ENCODE data around the gene ZNF865. TPM values are rescaled to one million over a fixed set of nuclear protein-coding genes. Genes with fewer than 3 reads are reported as not detected.
"Not testable (repeated sequence)": the region's sequence is repeated elsewhere in the genome, so short reads cannot be mapped to it uniquely, and the experiment has no call there.

Gene ZNF865
- total and polyA plus RNA-seq, 2 donors (not counting 1 experiment from before 2014, with no cell fraction given): 1.2 TPM

DNA sequence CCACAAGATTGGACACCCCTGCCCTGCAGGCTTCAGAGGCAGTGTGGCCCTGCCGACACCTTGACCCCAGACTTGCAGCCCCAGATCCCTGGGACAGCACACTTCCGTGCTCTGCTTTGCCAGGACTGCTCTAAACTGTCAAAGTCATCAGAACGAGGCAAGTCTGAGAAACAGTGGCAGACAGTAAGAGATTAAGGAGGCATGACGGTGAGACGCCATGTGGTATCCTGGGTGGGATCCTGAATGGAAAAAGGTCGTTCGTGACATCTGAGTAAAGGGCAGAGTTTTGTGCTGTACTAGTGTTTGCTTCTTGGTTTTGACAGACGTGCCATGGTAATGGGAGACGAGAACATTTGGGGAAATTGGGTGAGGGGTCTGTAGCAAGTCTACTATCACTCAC lies 38.6 kb upstream of the ZNF865 start:
- Histone ChIP-seq H3K9ac (ENCODE audit: insufficient read depth, low read length) (no peak overlapping the region), H3K9me3 (ENCODE audit: control insufficient read depth, insufficient read depth, low read depth, low read length) (no peaks in the 10 kb centered on the region), H3K4me3 (replicated peaks in 1 of 4; ENCODE audit: control extremely low read depth in 1 of 4, insufficient read depth in 1 of 4, low read depth in 3 of 4, low read length in 4 of 4) (no peak overlapping the region), H3K27ac (ENCODE audit: insufficient read depth, low read length) (no peak overlapping the region), H3K79me2 (ENCODE audit: control insufficient read depth, insufficient read depth, low read length) (no peaks in the 10 kb centered on the region), H3K4me2 (ENCODE audit: extremely low read depth, insufficient read depth, low read length) (no peak overlapping the region), H3K27me3 (ENCODE audit: control insufficient read depth, insufficient read depth, low read length) (no peaks in the 10 kb centered on the region), H4K20me1 (ENCODE audit: control insufficient read depth, extremely low read depth, insufficient read depth, low read length) (no peaks in the 10 kb centered on the region), H3K36me3 (ENCODE audit: control insufficient read depth, insufficient read depth, low read length) (no peaks in the 10 kb centered on the region), H3K4me1 (ENCODE audit: control insufficient read depth, extremely low read depth, insufficient read depth, low read length) (no peaks in the 10 kb centered on the region), H2AFZ (ENCODE audit: low read length) (no peak overlapping the region)
- no peak for TF ChIP-seq EZH2 (IDR thresholded peaks at IDR 0.05; ENCODE audit: low read length, missing control alignments)
- TF ChIP-seq, protein P1, sequence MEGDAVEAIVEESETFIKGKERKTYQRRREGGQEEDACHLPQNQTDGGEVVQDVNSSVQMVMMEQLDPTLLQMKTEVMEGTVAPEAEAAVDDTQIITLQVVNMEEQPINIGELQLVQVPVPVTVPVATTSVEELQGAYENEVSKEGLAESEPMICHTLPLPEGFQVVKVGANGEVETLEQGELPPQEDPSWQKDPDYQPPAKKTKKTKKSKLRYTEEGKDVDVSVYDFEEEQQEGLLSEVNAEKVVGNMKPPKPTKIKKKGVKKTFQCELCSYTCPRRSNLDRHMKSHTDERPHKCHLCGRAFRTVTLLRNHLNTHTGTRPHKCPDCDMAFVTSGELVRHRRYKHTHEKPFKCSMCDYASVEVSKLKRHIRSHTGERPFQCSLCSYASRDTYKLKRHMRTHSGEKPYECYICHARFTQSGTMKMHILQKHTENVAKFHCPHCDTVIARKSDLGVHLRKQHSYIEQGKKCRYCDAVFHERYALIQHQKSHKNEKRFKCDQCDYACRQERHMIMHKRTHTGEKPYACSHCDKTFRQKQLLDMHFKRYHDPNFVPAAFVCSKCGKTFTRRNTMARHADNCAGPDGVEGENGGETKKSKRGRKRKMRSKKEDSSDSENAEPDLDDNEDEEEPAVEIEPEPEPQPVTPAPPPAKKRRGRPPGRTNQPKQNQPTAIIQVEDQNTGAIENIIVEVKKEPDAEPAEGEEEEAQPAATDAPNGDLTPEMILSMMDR (conservative IDR thresholded peaks at IDR 0.05 in 1 of 2, IDR thresholded peaks at IDR 0.05 in 1 of 2; ENCODE audit: low read depth in 1 of 2, low read length in 2 of 2): no peak
- DNase-seq (ENCODE audit: low read depth in 2 of 2): no peak

DNA sequence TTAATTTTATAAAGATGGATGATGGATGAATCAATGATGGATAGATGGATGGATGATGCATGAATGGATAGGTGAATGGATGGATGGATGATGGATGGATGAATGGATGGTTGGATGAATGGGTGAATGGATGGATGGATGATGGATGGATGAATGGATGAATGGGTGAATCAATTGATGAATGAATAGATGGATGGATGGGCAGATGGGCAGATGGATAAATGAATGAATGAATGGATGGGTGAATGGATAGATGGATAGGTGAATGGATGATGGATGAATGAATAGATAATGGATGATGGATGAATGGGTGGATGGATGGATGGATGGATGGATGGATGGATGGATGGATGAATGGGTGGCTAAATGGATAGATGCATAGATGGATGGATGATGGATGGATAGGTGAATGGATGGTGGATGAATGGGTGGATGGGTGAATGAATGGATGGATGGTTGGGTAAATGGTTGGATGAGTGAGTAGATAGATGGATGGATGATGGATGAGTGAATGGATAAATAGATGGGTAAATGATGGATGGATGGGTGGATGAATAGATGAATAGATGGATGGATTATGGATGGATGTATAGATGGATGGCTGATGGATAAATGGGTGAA lies 37.6 kb upstream of the ZNF865 start:
- Histone ChIP-seq H3K36me3 (ENCODE audit: control insufficient read depth, insufficient read depth, low read length) (no peaks in the 10 kb centered on the region), H2AFZ (ENCODE audit: low read length) (no peak overlapping the region), H4K20me1 (ENCODE audit: control insufficient read depth, extremely low read depth, insufficient read depth, low read length) (no peaks in the 10 kb centered on the region), H3K4me2 (ENCODE audit: extremely low read depth, insufficient read depth, low read length) (no peak overlapping the region), H3K27me3 (ENCODE audit: control insufficient read depth, insufficient read depth, low read length) (no peaks in the 10 kb centered on the region), H3K9ac (ENCODE audit: insufficient read depth, low read length) (no peak overlapping the region), H3K79me2 (ENCODE audit: control insufficient read depth, insufficient read depth, low read length) (no peaks in the 10 kb centered on the region), H3K27ac (ENCODE audit: insufficient read depth, low read length) (no peak overlapping the region), H3K4me3 (replicated peaks in 1 of 4; ENCODE audit: control extremely low read depth in 1 of 4, insufficient read depth in 1 of 4, low read depth in 3 of 4, low read length in 4 of 4) (no peak overlapping the region), H3K4me1 (ENCODE audit: control insufficient read depth, extremely low read depth, insufficient read depth, low read length) (no peaks in the 10 kb centered on the region), H3K9me3 (ENCODE audit: control insufficient read depth, insufficient read depth, low read depth, low read length) (no peaks in the 10 kb centered on the region)
- DNase-seq (ENCODE audit: low read depth in 2 of 2): no peak
- TF ChIP-seq, protein P1 (conservative IDR thresholded peaks at IDR 0.05 in 1 of 2, IDR thresholded peaks at IDR 0.05 in 1 of 2; ENCODE audit: low read depth in 1 of 2, low read length in 2 of 2): no peak
- no peak for TF ChIP-seq EZH2 (IDR thresholded peaks at IDR 0.05; ENCODE audit: low read length, missing control alignments)

DNA sequence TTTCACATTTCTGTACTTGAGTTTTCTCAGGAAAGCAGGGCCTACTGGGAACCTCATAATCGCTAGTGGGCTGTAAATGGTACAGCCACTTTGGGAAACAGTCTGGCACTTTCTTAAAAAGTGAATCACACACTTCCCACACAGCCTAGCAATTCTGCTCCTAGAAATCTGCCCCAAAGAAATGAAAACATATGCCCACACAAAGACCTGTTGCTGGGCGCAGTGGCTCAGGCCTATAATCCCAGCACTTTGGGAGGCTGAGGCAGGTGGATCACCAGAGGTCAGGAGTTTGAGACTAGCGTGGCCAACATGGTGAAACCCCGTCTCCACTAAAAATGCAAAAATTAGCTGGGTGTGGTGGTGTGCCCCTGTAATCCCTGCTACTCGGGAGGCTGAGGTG lies 36.0 kb upstream of the ZNF865 start:
- H2AFZ ChIP-seq (ENCODE audit: low read length); H3K79me2 ChIP-seq (ENCODE audit: control insufficient read depth, insufficient read depth, low read length); H3K4me3 ChIP-seq (replicated peaks in 1 of 4; ENCODE audit: control extremely low read depth in 1 of 4, insufficient read depth in 1 of 4, low read depth in 3 of 4, low read length in 4 of 4); H3K27me3 ChIP-seq (ENCODE audit: control insufficient read depth, insufficient read depth, low read length); H3K27ac ChIP-seq (ENCODE audit: insufficient read depth, low read length); H3K9ac ChIP-seq (ENCODE audit: insufficient read depth, low read length); H3K4me2 ChIP-seq (ENCODE audit: extremely low read depth, insufficient read depth, low read length); H3K36me3 ChIP-seq (ENCODE audit: control insufficient read depth, insufficient read depth, low read length); H4K20me1 ChIP-seq (ENCODE audit: control insufficient read depth, extremely low read depth, insufficient read depth, low read length); H3K4me1 ChIP-seq (ENCODE audit: control insufficient read depth, extremely low read depth, insufficient read depth, low read length); H3K9me3 ChIP-seq (ENCODE audit: control insufficient read depth, insufficient read depth, low read depth, low read length); DNase-seq (ENCODE audit: low read depth in 2 of 2): not testable (repeated sequence)

DNA sequence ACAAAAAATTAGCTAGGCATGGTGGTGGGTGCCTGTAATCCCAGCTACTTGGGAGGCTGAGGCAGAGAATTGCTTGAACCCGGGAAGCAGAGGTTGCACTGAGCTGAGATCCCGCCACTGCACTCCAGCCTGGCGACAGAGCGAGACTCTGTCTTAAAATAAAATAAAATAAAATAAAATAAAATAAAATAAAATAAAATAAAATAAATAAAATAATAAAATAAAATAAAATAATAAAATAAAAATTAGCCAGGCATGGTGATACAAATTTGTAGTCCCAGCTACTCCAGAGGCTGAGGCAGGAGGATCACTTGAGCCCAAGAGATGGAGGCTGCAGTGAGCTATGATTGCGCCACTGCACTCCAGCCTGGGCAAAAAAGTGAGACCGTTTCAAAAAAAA lies 31.5 kb upstream of the ZNF865 start:
- H3K36me3 ChIP-seq (ENCODE audit: control insufficient read depth, insufficient read depth, low read length); H3K27ac ChIP-seq (ENCODE audit: insufficient read depth, low read length); H3K9ac ChIP-seq (ENCODE audit: insufficient read depth, low read length); H3K4me3 ChIP-seq (replicated peaks in 1 of 4; ENCODE audit: control extremely low read depth in 1 of 4, insufficient read depth in 1 of 4, low read depth in 3 of 4, low read length in 4 of 4); H3K4me1 ChIP-seq (ENCODE audit: control insufficient read depth, extremely low read depth, insufficient read depth, low read length); H4K20me1 ChIP-seq (ENCODE audit: control insufficient read depth, extremely low read depth, insufficient read depth, low read length); H3K79me2 ChIP-seq (ENCODE audit: control insufficient read depth, insufficient read depth, low read length); H3K27me3 ChIP-seq (ENCODE audit: control insufficient read depth, insufficient read depth, low read length); H3K9me3 ChIP-seq (ENCODE audit: control insufficient read depth, insufficient read depth, low read depth, low read length); DNase-seq (ENCODE audit: low read depth in 2 of 2); H3K4me2 ChIP-seq (ENCODE audit: extremely low read depth, insufficient read depth, low read length); H2AFZ ChIP-seq (ENCODE audit: low read length): not testable (repeated sequence)

Measured in fibroblast of lung (primary cell).